Gastrocnemius medialis (tissue), 4 donors: ENCODE data around the gene HIRA.
"Not testable (repeated sequence)": the region's sequence is repeated elsewhere in the genome, so short reads cannot be mapped to it uniquely, and the experiment has no call there.

Experiments
- CTCF ChIP-seq, 5 experiments: fragments of 450-650 bp in 3 of 5; fragments of 200-600 bp in 2 of 5; sonication (generic) in 2 of 5; IDR thresholded peaks in 4 of 5; conservative IDR thresholded peaks in 1 of 5; 1 replicate in 4 of 5; 2 replicates in 1 of 5; pipeline ENCODE4 v1.5.1; 2016 to 2019; ENCODE audit warnings: antibody characterized with exemption in 5 of 5, mild to moderate bottlenecking in 3 of 5, moderate library complexity in 3 of 5
- POLR2A ChIP-seq, 2 donors: fragments of 450-650 bp; IDR thresholded peaks; one replicate each; pipeline ENCODE4 v1.6.1; 2017; ENCODE audit warnings: antibody characterized with exemption in 2 of 2, mild to moderate bottlenecking in 2 of 2, moderate library complexity in 2 of 2

- TF ChIP-seq CTCF (IDR thresholded peaks at IDR 0.05 in 4 of 5, conservative IDR thresholded peaks at IDR 0.05 in 1 of 5); POLR2A (IDR thresholded peaks at IDR 0.05): not testable (repeated sequence)
These were observed 111.4 kb downstream of the HIRA start for GRCh38 chr22:19320136-19320535.
